Measurements from ENCODE around the gene INSC.
"Not testable (repeated sequence)": the region's sequence is repeated elsewhere in the genome, so short reads cannot be mapped to it uniquely, and the experiment has no call there.

INSC gene, protein sequence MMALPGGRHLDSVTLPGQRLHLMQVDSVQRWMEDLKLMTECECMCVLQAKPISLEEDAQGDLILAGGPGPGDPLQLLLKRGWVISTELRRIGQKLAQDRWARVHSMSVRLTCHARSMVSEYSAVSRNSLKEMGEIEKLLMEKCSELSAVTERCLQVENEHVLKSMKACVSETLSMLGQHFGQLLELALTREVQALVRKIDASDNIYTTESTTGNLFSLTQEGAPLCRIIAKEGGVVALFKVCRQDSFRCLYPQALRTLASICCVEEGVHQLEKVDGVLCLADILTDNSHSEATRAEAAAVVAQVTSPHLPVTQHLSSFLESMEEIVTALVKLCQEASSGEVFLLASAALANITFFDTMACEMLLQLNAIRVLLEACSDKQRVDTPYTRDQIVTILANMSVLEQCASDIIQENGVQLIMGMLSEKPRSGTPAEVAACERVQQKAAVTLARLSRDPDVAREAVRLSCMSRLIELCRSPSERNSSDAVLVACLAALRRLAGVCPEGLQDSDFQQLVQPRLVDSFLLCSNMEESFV

GRCh38 chr11:15114501-15115475 lies at the start of gene INSC:
TSS of gene INSC (plus strand) at chr11:15114923. CDS start at chr11:15149175, 34,252 bp downstream.
- in situ Hi-C loops (cut with HindIII; ENCODE audit: low pct_ligation_motif_present, low sequenced_read_pairs): no loop called here

DNA sequence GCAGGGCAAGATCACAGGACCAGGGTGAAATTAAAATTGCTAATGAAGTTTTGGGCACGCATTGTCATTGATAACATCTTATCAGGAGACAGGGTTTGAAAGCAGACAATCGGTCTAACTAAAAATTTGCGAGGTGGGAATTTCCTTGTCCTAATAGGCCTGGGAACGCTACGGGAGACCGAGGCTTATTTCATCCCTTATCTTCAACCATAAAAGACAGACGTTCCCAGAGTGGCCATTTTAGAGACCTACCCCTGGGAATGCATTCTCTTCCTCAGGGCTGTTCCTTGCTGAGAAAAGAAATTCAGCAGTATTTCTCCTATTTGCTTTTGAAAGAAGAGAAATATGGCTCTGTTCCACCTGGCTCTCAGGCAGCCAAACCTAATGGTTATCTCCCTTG lies 45.0 kb upstream of the INSC start:
- in situ Hi-C loops (cut with HindIII; ENCODE audit: low pct_ligation_motif_present, low sequenced_read_pairs); H3K4me3 ChIP-seq (ENCODE audit: low read depth, low read length); H3K27ac ChIP-seq; H3K36me3 ChIP-seq (replicated peaks); DNase-seq: not testable (repeated sequence)
- peaks cover 14% of the 10 kb centered on the region for H3K27me3 ChIP-seq (replicated peaks)

More at GRCh38 chr11:15114501-15115475, at the start of gene INSC:
- no peak within 1 kb of the TSS for H3K27ac ChIP-seq
- no peaks in the 10 kb centered on the region for H3K36me3 ChIP-seq (replicated peaks)
- TF ChIP-seq, protein P1, sequence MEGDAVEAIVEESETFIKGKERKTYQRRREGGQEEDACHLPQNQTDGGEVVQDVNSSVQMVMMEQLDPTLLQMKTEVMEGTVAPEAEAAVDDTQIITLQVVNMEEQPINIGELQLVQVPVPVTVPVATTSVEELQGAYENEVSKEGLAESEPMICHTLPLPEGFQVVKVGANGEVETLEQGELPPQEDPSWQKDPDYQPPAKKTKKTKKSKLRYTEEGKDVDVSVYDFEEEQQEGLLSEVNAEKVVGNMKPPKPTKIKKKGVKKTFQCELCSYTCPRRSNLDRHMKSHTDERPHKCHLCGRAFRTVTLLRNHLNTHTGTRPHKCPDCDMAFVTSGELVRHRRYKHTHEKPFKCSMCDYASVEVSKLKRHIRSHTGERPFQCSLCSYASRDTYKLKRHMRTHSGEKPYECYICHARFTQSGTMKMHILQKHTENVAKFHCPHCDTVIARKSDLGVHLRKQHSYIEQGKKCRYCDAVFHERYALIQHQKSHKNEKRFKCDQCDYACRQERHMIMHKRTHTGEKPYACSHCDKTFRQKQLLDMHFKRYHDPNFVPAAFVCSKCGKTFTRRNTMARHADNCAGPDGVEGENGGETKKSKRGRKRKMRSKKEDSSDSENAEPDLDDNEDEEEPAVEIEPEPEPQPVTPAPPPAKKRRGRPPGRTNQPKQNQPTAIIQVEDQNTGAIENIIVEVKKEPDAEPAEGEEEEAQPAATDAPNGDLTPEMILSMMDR (IDR thresholded peaks at IDR 0.05; ENCODE audit: low read depth, low read length, missing control alignments): no peak
- H3K4me3 ChIP-seq (ENCODE audit: low read depth, low read length): peak within 1 kb of the TSS; percentile 49
- H3K27me3 ChIP-seq (replicated peaks): no peaks in the 10 kb centered on the region
- DNase-seq: no peak

GRCh38 chr11:15071556-15072255 lies 43.0 kb upstream of the INSC start:
- Histone ChIP-seq H3K36me3 (replicated peaks) (no peaks in the 10 kb centered on the region), H3K27ac (no peak overlapping the region), H3K4me3 (ENCODE audit: low read depth, low read length) (no peak overlapping the region), H3K27me3 (replicated peaks) (peaks cover 16% of the 10 kb centered on the region)
- TF ChIP-seq, protein P1 (IDR thresholded peaks at IDR 0.05; ENCODE audit: low read depth, low read length, missing control alignments): no peak
- DNase-seq: no peak
- in situ Hi-C loops (cut with HindIII; ENCODE audit: low pct_ligation_motif_present, low sequenced_read_pairs): no loop called here

- peaks cover 16% of the 10 kb centered on the region for H3K27me3 ChIP-seq (replicated peaks)
- H3K27ac ChIP-seq: no peak overlapping the region
- TF ChIP-seq, protein P1 (IDR thresholded peaks at IDR 0.05; ENCODE audit: low read depth, low read length, missing control alignments): no peak
- DNase-seq: no peak
- H3K4me3 ChIP-seq (ENCODE audit: low read depth, low read length): no peak overlapping the region
- H3K36me3 ChIP-seq (replicated peaks): no peaks in the 10 kb centered on the region
- in situ Hi-C loops (cut with HindIII; ENCODE audit: low pct_ligation_motif_present, low sequenced_read_pairs): no loop called here
These were observed 42.1 kb upstream of the INSC start for GRCh38 chr11:15072551-15073143.

DNA sequence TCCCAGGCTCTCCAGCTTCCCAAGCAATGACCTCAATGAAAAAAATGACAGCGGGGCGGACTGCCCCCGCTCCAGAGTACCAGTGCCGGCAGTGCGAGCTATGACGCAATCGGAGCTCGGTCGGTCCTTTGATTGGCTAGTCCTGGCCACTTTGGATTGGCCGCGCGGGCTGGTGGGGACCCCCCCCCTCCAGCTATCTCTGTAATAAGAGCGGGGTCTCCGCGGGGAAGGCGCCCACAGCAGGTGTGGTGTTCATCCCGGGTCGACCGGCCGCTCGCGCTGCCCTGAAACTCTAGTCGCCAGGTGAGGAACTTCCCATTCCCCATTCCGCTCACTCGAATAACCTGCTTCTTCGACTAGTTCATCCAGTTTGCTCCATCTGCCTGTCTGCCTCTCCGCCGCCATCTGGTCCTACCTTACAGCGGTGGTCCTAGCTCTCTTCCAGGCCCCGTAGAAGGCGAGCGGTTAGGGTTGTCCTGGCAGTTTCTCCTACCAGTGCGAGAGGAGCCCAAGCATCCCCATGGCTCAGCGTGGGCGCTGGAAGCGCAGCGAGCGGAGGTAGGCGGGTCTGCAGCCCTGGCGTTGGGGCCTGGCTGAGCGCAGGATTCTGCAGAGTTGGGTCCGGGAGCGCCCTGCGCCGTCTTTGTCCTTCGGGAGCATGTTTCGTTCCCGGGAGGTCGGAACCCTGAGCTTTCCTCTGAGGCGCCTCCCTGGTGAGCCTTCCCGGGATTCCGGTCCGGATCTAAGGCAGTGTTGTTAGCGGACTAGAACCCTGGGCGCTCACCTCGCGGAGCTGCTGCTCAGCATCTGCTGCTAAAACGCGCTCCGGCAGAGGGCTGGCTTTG lies 41.1 kb upstream of the INSC start, which contains the start of gene CALCB:
CALCB (plus strand) TSS at position 233 of the 845 bp plus-strand sequence. CDS start 1,126 bp downstream, outside the sequence.
- H3K27ac ChIP-seq: no peak within 1 kb of the TSS
- DNase-seq: no peak
- H3K4me3 ChIP-seq (ENCODE audit: low read depth, low read length): peak within 1 kb of the TSS; percentile 38
- in situ Hi-C loops (cut with HindIII; ENCODE audit: low pct_ligation_motif_present, low sequenced_read_pairs): no loop called here
- TF ChIP-seq, protein P1 (IDR thresholded peaks at IDR 0.05; ENCODE audit: low read depth, low read length, missing control alignments): no peak
- H3K36me3 ChIP-seq (replicated peaks): no peaks in the 10 kb centered on the region
- H3K27me3 ChIP-seq (replicated peaks): peaks cover 16% of the 10 kb centered on the region
